Testis (tissue), 2 donors: ENCODE measurements around the gene UGT1A9.

Experiments
- CTCF ChIP-seq, 3 experiments: fragments of 450-650 bp in 2 of 3; fragments of 200-600 bp in 1 of 3; sonication (generic) in 1 of 3; IDR thresholded peaks; one replicate each; pipeline ENCODE4 v1.5.1; 2016 to 2019; ENCODE audit warnings: antibody characterized with exemption in 3 of 3, mild to moderate bottlenecking in 2 of 3, moderate library complexity in 1 of 3
- POLR2A ChIP-seq: fragments of 450-650 bp; IDR thresholded peaks from one replicate; pipeline ENCODE4 v1.6.1; 2017; ENCODE audit warnings: antibody characterized with exemption, mild to moderate bottlenecking, moderate library complexity

- no peak for TF ChIP-seq POLR2A
- no peak for TF ChIP-seq CTCF (IDR thresholded peaks at IDR 0.05)
Measured at GRCh38 chr2:233747283-233747544, 75.5 kb downstream of the UGT1A9 start.
